Liver (tissue), 3 donors: ENCODE data around the gene WSCD1.

Experiments used
- HNF4G ChIP-seq: IDR thresholded peaks from 2 replicates; pipeline ENCODE4 v1.6.1; 2016; ENCODE audit warnings: antibody characterized with exemption
- NR2F2 ChIP-seq: IDR thresholded peaks from 2 replicates; pipeline ENCODE4 v1.6.1; 2016; ENCODE audit warnings: antibody characterized with exemption
- RAD21 ChIP-seq, 2 donors: IDR thresholded peaks; 2 replicates each; pipeline ENCODE4 v1.6.1; 2016; ENCODE audit warnings: antibody characterized with exemption in 2 of 2, mild to moderate bottlenecking in 2 of 2
- TF ChIP-seq, protein P1 (sequence below): fragments of 150-350 bp; IDR thresholded peaks from 2 replicates; pipeline ENCODE4 v1.5.1; 2017; ENCODE audit warnings: improper control_type of control experiment, low read depth, low read length; ENCODE audit not compliant: missing input control
- TF ChIP-seq, protein P2 (sequence below): IDR thresholded peaks from 2 replicates; pipeline ENCODE4 v1.6.1; 2016; ENCODE audit warnings: antibody characterized with exemption
- TF ChIP-seq, protein P3 (sequence below): IDR thresholded peaks from 2 replicates; pipeline ENCODE4 v1.6.1; 2016; ENCODE audit warnings: antibody characterized with exemption
- donor health status: healthy.
- donor health status: healthy.

DNA sequence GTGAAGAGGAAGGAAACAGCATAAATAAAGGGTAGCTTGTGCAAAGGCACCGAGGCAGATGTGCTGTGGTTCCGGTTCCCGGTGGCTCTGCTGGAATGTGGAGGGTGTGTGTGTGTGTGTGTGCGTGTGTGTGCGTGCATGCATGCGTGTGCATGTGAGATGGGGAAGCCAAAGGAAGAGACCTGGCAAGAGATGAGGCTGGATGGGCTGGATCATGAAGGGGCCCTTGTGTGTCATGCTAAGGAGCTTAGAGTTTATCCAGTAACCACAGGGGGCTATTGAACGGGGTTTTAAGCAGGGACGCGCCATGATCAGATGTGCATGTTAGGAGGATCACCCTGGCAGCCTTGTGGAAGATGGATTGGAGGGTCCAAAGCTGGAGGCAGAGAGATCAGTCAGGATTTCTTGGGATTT, 8.3 kb downstream of the WSCD1 start:
- TF ChIP-seq, protein P1, sequence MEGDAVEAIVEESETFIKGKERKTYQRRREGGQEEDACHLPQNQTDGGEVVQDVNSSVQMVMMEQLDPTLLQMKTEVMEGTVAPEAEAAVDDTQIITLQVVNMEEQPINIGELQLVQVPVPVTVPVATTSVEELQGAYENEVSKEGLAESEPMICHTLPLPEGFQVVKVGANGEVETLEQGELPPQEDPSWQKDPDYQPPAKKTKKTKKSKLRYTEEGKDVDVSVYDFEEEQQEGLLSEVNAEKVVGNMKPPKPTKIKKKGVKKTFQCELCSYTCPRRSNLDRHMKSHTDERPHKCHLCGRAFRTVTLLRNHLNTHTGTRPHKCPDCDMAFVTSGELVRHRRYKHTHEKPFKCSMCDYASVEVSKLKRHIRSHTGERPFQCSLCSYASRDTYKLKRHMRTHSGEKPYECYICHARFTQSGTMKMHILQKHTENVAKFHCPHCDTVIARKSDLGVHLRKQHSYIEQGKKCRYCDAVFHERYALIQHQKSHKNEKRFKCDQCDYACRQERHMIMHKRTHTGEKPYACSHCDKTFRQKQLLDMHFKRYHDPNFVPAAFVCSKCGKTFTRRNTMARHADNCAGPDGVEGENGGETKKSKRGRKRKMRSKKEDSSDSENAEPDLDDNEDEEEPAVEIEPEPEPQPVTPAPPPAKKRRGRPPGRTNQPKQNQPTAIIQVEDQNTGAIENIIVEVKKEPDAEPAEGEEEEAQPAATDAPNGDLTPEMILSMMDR = no peak
- TF ChIP-seq HNF4G (no peak), RAD21 (IDR thresholded peaks at IDR 0.05) (no peak), NR2F2 (no peak)
- TF ChIP-seq, protein P2, sequence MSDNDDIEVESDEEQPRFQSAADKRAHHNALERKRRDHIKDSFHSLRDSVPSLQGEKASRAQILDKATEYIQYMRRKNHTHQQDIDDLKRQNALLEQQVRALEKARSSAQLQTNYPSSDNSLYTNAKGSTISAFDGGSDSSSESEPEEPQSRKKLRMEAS = no peak
- TF ChIP-seq, protein P3, sequence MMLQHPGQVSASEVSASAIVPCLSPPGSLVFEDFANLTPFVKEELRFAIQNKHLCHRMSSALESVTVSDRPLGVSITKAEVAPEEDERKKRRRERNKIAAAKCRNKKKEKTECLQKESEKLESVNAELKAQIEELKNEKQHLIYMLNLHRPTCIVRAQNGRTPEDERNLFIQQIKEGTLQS = no peak
